CD4-positive, CD25-positive, alpha-beta regulatory T cell (primary cell): Measurements from ENCODE around the gene MDM1. TPM values are rescaled to one million over a fixed set of nuclear protein-coding genes. Genes with fewer than 3 reads are reported as not detected.

Experiments used
- ATAC-seq, 2 donors: fragments of 150-1000 bp; cut with Tn5 transposase; one replicate each; pipeline ENCODE4 v1.10.0; 2021; ENCODE audit warnings: low read depth in 2 of 2, moderate number of reproducible peaks in 2 of 2, moderate library complexity in 1 of 2
- DNase-seq, 3 donors: peaks; one replicate each; pipeline versions ENCODE4 v3.0.0 to v3.0.0-alpha.2; 2012 to 2022; ENCODE audit warnings: mixed read lengths in 1 of 3
- H3K27ac ChIP-seq: one replicate; pipeline ENCODE4 v1.7.0; 2013; ENCODE audit warnings: mild to moderate bottlenecking, low read length; ENCODE audit not compliant: insufficient read depth, poor library complexity, severe bottlenecking
- H3K27me3 ChIP-seq: one replicate; pipeline ENCODE4 v1.7.0; 2013; ENCODE audit warnings: low read length; ENCODE audit not compliant: control insufficient read depth, insufficient read depth
- H3K36me3 ChIP-seq: one replicate; pipeline ENCODE4 v1.7.0; 2013; ENCODE audit warnings: mild to moderate bottlenecking, low read length, moderate library complexity; ENCODE audit not compliant: control insufficient read depth, insufficient read depth
- H3K4me1 ChIP-seq: 2 replicates; pipeline ENCODE4 v1.7.0; 2013; ENCODE audit warnings: mild to moderate bottlenecking, low read length; ENCODE audit not compliant: insufficient read depth, control insufficient read depth, poor library complexity, severe bottlenecking
- H3K4me3 ChIP-seq: one replicate; pipeline ENCODE4 v1.7.0; 2013; ENCODE audit warnings: low read depth, mild to moderate bottlenecking, low read length, moderate library complexity
- H3K9me3 ChIP-seq, 2 experiments: 1 replicate in 1 of 2; 2 replicates in 1 of 2; pipeline ENCODE4 v1.7.0; 2013; ENCODE audit warnings: low read length in 2 of 2, mild to moderate bottlenecking in 1 of 2, moderate library complexity in 1 of 2; ENCODE audit not compliant: control insufficient read depth in 2 of 2
- H3K27ac Mint-ChIP-seq, 3 donors: one replicate each; pipeline ENCODE4 v1.8.0; 2020 to 2022; ENCODE audit warnings: mild to moderate bottlenecking in 3 of 3, mixed read lengths in 3 of 3, moderate library complexity in 2 of 3
- H3K27me3 Mint-ChIP-seq: one replicate; pipeline ENCODE4 v1.8.0; 2022; ENCODE audit warnings: mild to moderate bottlenecking, mixed read lengths
- H3K36me3 Mint-ChIP-seq: one replicate; pipeline ENCODE4 v1.8.0; 2020; ENCODE audit warnings: mixed read lengths
- H3K4me1 Mint-ChIP-seq, 4 donors: one replicate each; pipeline ENCODE4 v1.8.0; 2020 to 2022; ENCODE audit warnings: mixed read lengths in 4 of 4, mild to moderate bottlenecking in 1 of 4
- H3K4me3 Mint-ChIP-seq, 4 donors: one replicate each; pipeline ENCODE4 v1.8.0; 2020 to 2022; ENCODE audit warnings: mild to moderate bottlenecking in 4 of 4, mixed read lengths in 4 of 4, moderate library complexity in 3 of 4
- H3K9me3 Mint-ChIP-seq, 7 donors: one replicate each; pipeline ENCODE4 v1.8.0; 2020 to 2022; ENCODE audit warnings: mixed read lengths in 7 of 7, mild to moderate bottlenecking in 3 of 7, moderate library complexity in 2 of 7
- polyA plus RNA-seq, 4 donors: library from polyadenylated mRNA; unstranded; fragments of 300-500 nt; fragmentation: Illumina TruSeq; gene quantifications; one replicate each; pipeline ENCODE4 v1.2.3, GENCODE V29; 2021
- total RNA-seq: library from RNA; stranded (reverse); gene quantifications from one replicate; pipeline ENCODE4 v1.2.3, GENCODE V29; 2022

Gene MDM1
- total and polyA plus RNA-seq, 5 donors from 2014 or later = 13.4 to 21.2 (median 16.4) TPM

DNA sequence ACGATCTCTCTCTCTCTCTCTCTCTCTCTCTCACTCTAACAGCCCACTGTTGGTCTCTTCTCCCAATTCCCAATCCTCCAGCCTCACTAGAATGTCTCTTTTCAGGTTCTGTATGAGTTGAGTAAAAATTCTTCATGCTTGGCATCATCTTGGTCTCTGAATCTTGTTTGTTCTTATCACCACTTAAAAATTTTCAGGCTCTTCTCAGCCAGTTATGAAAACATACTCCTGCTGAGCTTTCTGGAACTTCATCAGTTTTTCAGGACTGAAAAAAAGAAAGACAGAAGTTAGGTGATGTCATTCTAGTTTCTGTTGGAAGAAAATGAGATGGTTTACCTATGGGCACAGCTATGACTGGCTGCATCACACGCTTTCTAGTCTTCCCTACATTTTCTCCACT, 67.3 kb downstream of the MDM1 start:
- no peaks in the 10 kb centered on the region for H3K4me1 ChIP-seq
- no peak for DNase-seq
- Mint-ChIP-seq H3K9me3 (no peaks in the 10 kb centered on the region), H3K27me3 (no peaks in the 10 kb centered on the region), H3K27ac (no peak overlapping the region), H3K4me1 (peaks cover 0 to 6% (median 2%) of the 10 kb centered on the region in 4 donors), H3K4me3 (no peak overlapping the region), H3K36me3 (no peaks in the 10 kb centered on the region)
- H3K36me3 ChIP-seq = no peaks in the 10 kb centered on the region
- H3K27ac ChIP-seq = no peak overlapping the region
- H3K27me3 ChIP-seq = peaks cover 11% of the 10 kb centered on the region
- no peaks in the 10 kb centered on the region for H3K9me3 ChIP-seq
- ATAC-seq = no peak
- H3K4me3 ChIP-seq = no peak overlapping the region

- no peaks in the 10 kb centered on the region for H3K36me3 ChIP-seq
- peaks cover 0 to 6% (median 4%) of the 10 kb centered on the region in 4 donors for H3K4me1 Mint-ChIP-seq
- ATAC-seq = no peak
These were observed 67.9 kb downstream of the MDM1 start for GRCh38 chr12:68264158-68264855.

DNA sequence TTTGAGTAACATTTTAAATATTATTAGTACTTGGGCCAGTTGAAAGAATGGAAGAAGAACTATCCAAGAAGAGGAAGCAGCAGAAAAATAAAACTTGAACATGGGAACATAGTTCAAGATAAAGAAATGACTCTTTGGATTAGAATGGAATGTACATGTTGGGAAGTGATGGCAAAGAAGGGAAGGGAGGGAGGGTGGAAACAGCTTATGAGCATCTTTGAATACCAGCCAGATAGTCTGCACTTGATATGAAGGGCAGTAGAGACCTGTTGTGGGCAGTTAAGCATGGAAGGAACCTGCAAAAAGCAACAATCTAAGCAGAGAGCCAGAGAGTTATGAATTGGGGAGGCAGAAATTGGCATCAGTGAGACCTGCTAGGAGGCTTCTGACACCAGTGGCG, 68.8 kb downstream of the MDM1 start:
- Mint-ChIP-seq H3K4me1 (peaks cover 0 to 6% (median 4%) of the 10 kb centered on the region in 4 donors), H3K27me3 (no peaks in the 10 kb centered on the region), H3K9me3 (no peaks in the 10 kb centered on the region), H3K4me3 (no peak overlapping the region), H3K27ac (no peak overlapping the region), H3K36me3 (no peaks in the 10 kb centered on the region)
- H3K9me3 ChIP-seq = no peaks in the 10 kb centered on the region
- no peaks in the 10 kb centered on the region for H3K36me3 ChIP-seq
- H3K4me1 ChIP-seq = no peaks in the 10 kb centered on the region
- H3K27me3 ChIP-seq = peaks cover 14% of the 10 kb centered on the region
- DNase-seq = no peak
- ATAC-seq = no peak
- no peak overlapping the region for H3K4me3 ChIP-seq
- no peak overlapping the region for H3K27ac ChIP-seq

More at GRCh38 chr12:68264158-68264855, 67.9 kb downstream of the MDM1 start:
- Histone ChIP-seq H3K27ac (no peak overlapping the region), H3K9me3 (no peaks in the 10 kb centered on the region), H3K4me1 (no peaks in the 10 kb centered on the region), H3K4me3 (no peak overlapping the region), H3K27me3 (peaks cover 14% of the 10 kb centered on the region)
- no peaks in the 10 kb centered on the region for H3K9me3 Mint-ChIP-seq
- no peaks in the 10 kb centered on the region for H3K36me3 Mint-ChIP-seq
- H3K27ac Mint-ChIP-seq = no peak overlapping the region
- H3K27me3 Mint-ChIP-seq = no peaks in the 10 kb centered on the region
- no peak for DNase-seq
- H3K4me3 Mint-ChIP-seq = no peak overlapping the region

DNA sequence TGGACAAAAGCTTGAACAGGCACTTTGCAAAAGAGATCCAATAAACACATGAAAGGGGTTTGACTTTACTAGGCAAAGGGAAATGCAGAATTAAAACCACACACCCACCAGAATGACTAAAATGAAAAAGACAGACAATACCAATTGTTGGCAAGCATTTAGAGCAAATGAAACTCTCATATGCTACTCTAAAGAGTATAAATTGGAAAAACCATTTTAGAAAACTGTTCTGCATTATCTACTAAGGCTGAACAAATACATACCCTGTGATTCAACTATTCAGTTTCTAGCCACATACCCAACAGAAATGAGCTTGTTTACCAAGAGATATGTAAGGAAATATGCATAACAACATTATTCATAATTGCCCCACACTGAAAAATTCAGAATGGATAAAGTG, 70.3 kb downstream of the MDM1 start:
- no peaks in the 10 kb centered on the region for H3K27me3 Mint-ChIP-seq
- no peak for ATAC-seq
- Histone ChIP-seq H3K4me3 (no peak overlapping the region), H3K4me1 (no peaks in the 10 kb centered on the region), H3K27ac (no peak overlapping the region), H3K36me3 (no peaks in the 10 kb centered on the region), H3K27me3 (peaks cover 11% of the 10 kb centered on the region), H3K9me3 (no peaks in the 10 kb centered on the region)
- H3K9me3 Mint-ChIP-seq = no peaks in the 10 kb centered on the region
- DNase-seq = no peak
- peaks cover 0 to 6% (median 4%) of the 10 kb centered on the region in 4 donors for H3K4me1 Mint-ChIP-seq
- H3K36me3 Mint-ChIP-seq = no peaks in the 10 kb centered on the region
- H3K27ac Mint-ChIP-seq = no peak overlapping the region
- H3K4me3 Mint-ChIP-seq = no peak overlapping the region

GRCh38 chr12:68260153-68260552, 72.0 kb downstream of the MDM1 start:
- DNase-seq = no peak
- no peak for ATAC-seq
- no peaks in the 10 kb centered on the region for H3K4me1 ChIP-seq
- no peaks in the 10 kb centered on the region for H3K9me3 ChIP-seq
- Mint-ChIP-seq H3K4me3 (no peak overlapping the region), H3K27me3 (no peaks in the 10 kb centered on the region), H3K4me1 (peaks cover 0 to 6% (median 4%) of the 10 kb centered on the region in 4 donors), H3K9me3 (no peaks in the 10 kb centered on the region), H3K27ac (no peak overlapping the region), H3K36me3 (no peaks in the 10 kb centered on the region)
- H3K27me3 ChIP-seq = peaks cover 14% of the 10 kb centered on the region
- no peaks in the 10 kb centered on the region for H3K36me3 ChIP-seq
- no peak overlapping the region for H3K4me3 ChIP-seq
- H3K27ac ChIP-seq = no peak overlapping the region

DNA sequence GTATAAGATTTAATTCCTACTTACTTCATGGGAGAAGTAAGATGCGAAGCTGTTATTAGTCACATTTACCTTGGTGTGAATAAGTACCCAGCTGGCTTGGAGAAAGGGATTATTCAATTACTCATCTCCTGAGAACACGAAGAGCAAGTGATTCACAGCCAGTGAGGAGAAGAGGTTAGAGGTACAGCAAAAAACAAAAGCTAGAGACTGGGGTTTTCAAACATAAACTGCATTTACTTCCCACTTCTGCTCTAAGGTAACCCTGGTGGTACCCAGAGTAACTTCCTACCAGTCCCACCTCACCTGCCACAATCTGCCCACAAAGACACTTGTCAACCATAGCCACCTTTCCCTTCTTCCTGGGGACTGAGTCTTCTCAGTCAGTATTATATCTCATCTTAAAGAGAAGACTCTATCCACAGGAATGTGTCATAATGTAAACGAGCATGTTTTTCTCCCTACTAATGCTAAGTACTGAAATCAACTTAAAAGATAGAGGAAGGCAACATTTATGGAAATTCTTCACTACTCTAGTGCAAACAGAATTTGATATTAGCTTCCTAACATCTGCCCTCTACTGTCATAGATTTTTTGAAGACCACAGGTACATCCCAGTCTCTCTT, 72.7 kb downstream of the MDM1 start:
- Histone ChIP-seq H3K4me1 (no peaks in the 10 kb centered on the region), H3K27ac (no peak overlapping the region), H3K4me3 (no peak overlapping the region), H3K36me3 (no peaks in the 10 kb centered on the region), H3K9me3 (no peaks in the 10 kb centered on the region), H3K27me3 (peaks cover 14% of the 10 kb centered on the region)
- Mint-ChIP-seq H3K9me3 (no peaks in the 10 kb centered on the region), H3K4me1 (peaks cover 0 to 6% (median 4%) of the 10 kb centered on the region in 4 donors), H3K4me3 (no peak overlapping the region), H3K27me3 (no peaks in the 10 kb centered on the region), H3K27ac (no peak overlapping the region), H3K36me3 (no peaks in the 10 kb centered on the region)
- DNase-seq (no peak), ATAC-seq (no peak)

GRCh38 chr12:68253504-68253903, 78.7 kb downstream of the MDM1 start, which contains the start of gene IL22:
Gene IL22 (minus strand): TSS chr12:68253604. CDS start chr12:68253448, 156 bp downstream.
- DNase-seq = no peak
- Mint-ChIP-seq H3K4me3 (no peak within 1 kb of the TSS), H3K9me3 (no peaks in the 10 kb centered on the region), H3K36me3 (no peaks in the 10 kb centered on the region), H3K4me1 (no peaks in the 10 kb centered on the region), H3K27ac (peak within 1 kb of the TSS in 1 of 3 donors; percentile 64), H3K27me3 (peaks cover 17% of the 10 kb centered on the region)
- no peaks in the 10 kb centered on the region for H3K36me3 ChIP-seq
- no peak within 1 kb of the TSS for H3K27ac ChIP-seq
- peaks cover 6% of the 10 kb centered on the region for H3K27me3 ChIP-seq
- ATAC-seq = no peak
- H3K4me1 ChIP-seq = no peaks in the 10 kb centered on the region
- H3K4me3 ChIP-seq = no peak within 1 kb of the TSS
- no peaks in the 10 kb centered on the region for H3K9me3 ChIP-seq

GRCh38 chr12:68252077-68252476, 80.1 kb downstream of the MDM1 start:
- Histone ChIP-seq H3K27ac (no peak overlapping the region), H3K4me1 (no peaks in the 10 kb centered on the region), H3K4me3 (no peak overlapping the region), H3K27me3 (peaks cover 7% of the 10 kb centered on the region), H3K9me3 (no peaks in the 10 kb centered on the region), H3K36me3 (no peaks in the 10 kb centered on the region)
- no peaks in the 10 kb centered on the region for H3K4me1 Mint-ChIP-seq
- H3K9me3 Mint-ChIP-seq = no peaks in the 10 kb centered on the region
- ATAC-seq (no peak), DNase-seq (no peak)
- H3K36me3 Mint-ChIP-seq = no peaks in the 10 kb centered on the region
- no peak overlapping the region for H3K27ac Mint-ChIP-seq
- peaks cover 17% of the 10 kb centered on the region for H3K27me3 Mint-ChIP-seq
- H3K4me3 Mint-ChIP-seq = no peak overlapping the region
